GM12878 (cell line): ENCODE measurements around the gene TTC23L. TPM values are rescaled to one million over a fixed set of nuclear protein-coding genes. Genes with fewer than 3 reads are reported as not detected.
A peak's percentile ranks its signal among the peaks of the same experiment; 100 is the strongest.

Experiments
- ATAC-seq: fragments of 200-7000 bp; cut with Tn5 transposase; 3 replicates; pipeline ENCODE4 v1.9.1; 2020; ENCODE audit warnings: mild to moderate bottlenecking, moderate library complexity
- BruUV-seq: library from RNA; stranded (reverse); fragments of 400-500 nt; replicated peaks from 2 replicates; lab custom pipeline; 2021; lab: Mats Ljungman, UMichigan
- CTCF ChIA-PET: fragments of 300-600 bp; sonication (Branson Sonifier 250); formaldehyde crosslinking; extraction: SDS; loops from one replicate; lab custom pipeline; 2021; ENCODE audit warnings: inconsistent platforms; lab: Yijun Ruan, JAX
- POLR2A ChIA-PET: fragments of 350-600 bp; formaldehyde crosslinking; extraction: SDS; loops from one replicate; lab custom pipeline; 2021; ENCODE audit warnings: inconsistent platforms; lab: Charles Lee
- RAD21 ChIA-PET: fragments of 300-600 bp; sonication (Branson Sonifier 250); formaldehyde crosslinking; loops from one replicate; lab custom pipeline; 2023; ENCODE audit warnings: antibody characterized with exemption; ENCODE audit not compliant: unreplicated experiment; lab: Charles Lee
- SMC1A ChIA-PET: fragments of 300-600 bp; sonication (Branson Sonifier 250); formaldehyde crosslinking; loops from one replicate; lab custom pipeline; 2023; ENCODE audit not compliant: unreplicated experiment, uncharacterized antibody; lab: Charles Lee
- DNase-seq: peaks from one replicate; pipeline ENCODE4 v3.0.0-alpha.2; 2011; ENCODE audit warnings: low read depth, low spot score
- FAIRE-seq: peaks from 3 replicates; lab custom pipeline; 2011; peaks lifted over from hg19 to GRCh38; lab: Jason Lieb, UNC
- H2AFZ ChIP-seq: 2 replicates; pipeline ENCODE4 v1.6.0; 2011; ENCODE audit warnings: low read depth, low read length, control low read depth; ENCODE audit not compliant: control insufficient read depth
- H3K27ac ChIP-seq: 2 replicates; pipeline ENCODE4 v1.5.1; 2011; ENCODE audit warnings: control low read depth; ENCODE audit not compliant: control insufficient read depth, insufficient read depth
- H3K27me3 ChIP-seq, 2 experiments: replicated peaks in 1 of 2; 2 replicates each; pipeline versions ENCODE4 v1.6.0 to v1.6.1; 2011; ENCODE audit warnings: low read length in 1 of 2; ENCODE audit not compliant: control insufficient read depth in 2 of 2, insufficient read depth in 2 of 2
- H3K36me3 ChIP-seq, 2 experiments: 2 replicates each; pipeline ENCODE4 v1.5.1; 2011; ENCODE audit warnings: low read length in 1 of 2; ENCODE audit not compliant: control insufficient read depth in 2 of 2, insufficient read depth in 2 of 2
- H3K4me1 ChIP-seq: 2 replicates; pipeline ENCODE4 v1.6.1; 2011; ENCODE audit warnings: mild to moderate bottlenecking, low read length, moderate library complexity, mixed read lengths; ENCODE audit not compliant: control insufficient read depth, insufficient read depth
- H3K4me2 ChIP-seq: 2 replicates; pipeline ENCODE4 v1.6.0; 2011; ENCODE audit warnings: control low read depth; ENCODE audit not compliant: control insufficient read depth, insufficient read depth
- H3K4me3 ChIP-seq: fragments of 200-600 bp; sonication (generic); 2 replicates; pipeline ENCODE4 v1.5.1; 2016
- H3K79me2 ChIP-seq: 2 replicates; pipeline ENCODE4 v1.6.0; 2011; ENCODE audit warnings: low read length; ENCODE audit not compliant: control insufficient read depth, insufficient read depth
- H3K9ac ChIP-seq: 2 replicates; pipeline ENCODE4 v1.8.0; 2011; ENCODE audit warnings: low read length, control low read depth, mixed read lengths; ENCODE audit not compliant: control insufficient read depth, insufficient read depth
- H3K9me3 ChIP-seq: replicated peaks from 3 replicates; pipeline ENCODE4 v1.5.1; 2011; ENCODE audit warnings: mild to moderate bottlenecking, low read length; ENCODE audit not compliant: control insufficient read depth, insufficient read depth
- H4K20me1 ChIP-seq: 2 replicates; pipeline ENCODE4 v1.6.0; 2011; ENCODE audit not compliant: control insufficient read depth, insufficient read depth
- ATF2 ChIP-seq: IDR thresholded peaks from 2 replicates; pipeline ENCODE4 v1.6.1; 2012; ENCODE audit warnings: low read length, inconsistent platforms
- BCL11A ChIP-seq: IDR thresholded peaks from 2 replicates; pipeline ENCODE4 v1.6.1; 2011; ENCODE audit warnings: low read depth, low read length
- JUNB ChIP-seq: IDR thresholded peaks from 2 replicates; pipeline ENCODE4 v1.6.1; 2016; ENCODE audit warnings: antibody characterized with exemption, mild to moderate bottlenecking
- JUND ChIP-seq: IDR thresholded peaks from 2 replicates; pipeline ENCODE4 v1.6.1; 2012; ENCODE audit warnings: low read depth, mild to moderate bottlenecking, low read length, improper control_type of control experiment, moderate library complexity
- NFIC ChIP-seq: IDR thresholded peaks from 2 replicates; pipeline ENCODE4 v1.6.1; 2012; ENCODE audit warnings: low read depth, mild to moderate bottlenecking, inconsistent platforms, low read length, moderate library complexity
- RBBP5 ChIP-seq: fragments of 200-600 bp; sonication (generic); conservative IDR thresholded peaks from 2 replicates; pipeline ENCODE4 v1.6.1; 2016
- RUNX3 ChIP-seq: IDR thresholded peaks from 2 replicates; pipeline ENCODE4 v1.6.1; 2012; ENCODE audit warnings: low read length, inconsistent platforms
- YY1 ChIP-seq: IDR thresholded peaks from 2 replicates; pipeline ENCODE4 v1.6.1; 2011; ENCODE audit warnings: low read depth, mild to moderate bottlenecking, low read length
- ZBED1 ChIP-seq: IDR thresholded peaks from 2 replicates; pipeline ENCODE4 v1.6.1; 2016; ENCODE audit warnings: borderline replicate concordance
- ZNF24 ChIP-seq: fragments of 450-650 bp; IDR thresholded peaks from 2 replicates; pipeline ENCODE4 v1.6.1; 2017; ENCODE audit warnings: antibody characterized with exemption, mild to moderate bottlenecking
- WGBS: methylation state at CpG from one replicate; pipeline ENCODE4 v1.1.6; 2016; ENCODE audit warnings: low lambda C conversion rate; ENCODE audit not compliant: insufficient replicate concordance, insufficient coverage; ENCODE audit errors: missing lambda C conversion rate; 5-methylcytosine and 5-hydroxymethylcytosine counted together
- in situ Hi-C: fragments of 300-500 bp; cut with MboI; formaldehyde crosslinking; loops from 9 replicates; pipeline ENCODE4 v1.14.3; 2018; ENCODE audit warnings: mixed read lengths
- intact Hi-C: fragments of 100-400 bp; cut with micrococcal nuclease; formaldehyde crosslinking; loops from one replicate; pipeline ENCODE4 v1.14.2; 2022; ENCODE audit not compliant: unreplicated experiment
- polyA plus RNA-seq, 11 experiments: library from polyadenylated mRNA; depleted of rRNA in 4 of 11; unstranded in 6 of 11; stranded (reverse) in 5 of 11; fragments of >200 nt; fragmentation: Nextera tagmentation in 4 of 11; fragmentation: Illumina TruSeq in 1 of 11; extraction: Ambion mirVana in 4 of 11; extraction: Trizol in 1 of 11; gene quantifications; 1 replicate in 1 of 11; 2 replicates in 10 of 11; pipeline versions ENCODE4 v1.2.1 to v1.2.3, GENCODE V29; 2011 to 2016; ENCODE audit warnings: inconsistent platforms in 2 of 11, missing spikeins in 2 of 11, low read depth in 1 of 11
- total RNA-seq, 4 experiments: library from RNA; depleted of rRNA in 3 of 4; stranded (reverse); fragments of >200 nt in 3 of 4; fragmentation: Illumina TruSeq in 1 of 4; extraction: Trizol in 1 of 4; gene quantifications; 2 replicates each; pipeline versions ENCODE4 v1.2.1 to v1.2.3, GENCODE V29; 2013 to 2021

TTC23L gene
- total and polyA plus RNA-seq, 10 of the 15 experiments (the other 5 are each of a cell fraction or from before 2014, with no cell fraction given): 0.09 to 0.34 TPM; not detected in 8

- ATAC-seq: peak; percentile 85
- Histone ChIP-seq H4K20me1 (no peaks in the 10 kb centered on the region), H3K27me3 (no peaks in the 10 kb centered on the region), H3K9ac (no peak overlapping the region), H3K4me2 (no peak overlapping the region), H3K4me3 (no peak overlapping the region), H2AFZ (no peak overlapping the region), H3K36me3 (peaks cover 0 to 27% of the 10 kb centered on the region in 2 experiments; a peak in 3 of 4 replicates), H3K4me1 (no peaks in the 10 kb centered on the region; the same call in 1 of the 2 replicates), H3K9me3 (no peaks in the 10 kb centered on the region), H3K27ac (no peak overlapping the region; the same call in 1 of the 2 replicates), H3K79me2 (peaks cover 17% of the 10 kb centered on the region)
- intact Hi-C loops (loop anchor here (10.0 kb wide), 1 partner anchor 1231 kb away; the partner anchor contains the start of genes LMBRD2 and SKP2), in situ Hi-C loops (loop anchor here (25.0 kb wide), 2 partner anchors 437 to 912 kb away; partner anchors contain the start of gene AMACR)
- WGBS: 52% methylated on average over 3 of the region's 3 CpGs
- FAIRE-seq: no peak
- ChIA-PET POLR2A (no interaction called here), CTCF (interaction anchor here (0.9 to 2.3 kb wide), 4 partner anchors 20 to 103 kb away, joined by 3 to 8 read pairs (median 4); no protein-coding TSS in a partner anchor), RAD21 (interaction anchor here (1.0 to 2.0 kb wide), 2 partner anchors 9 to 24 kb away, joined by 3 to 8 read pairs; partner anchors contain the start of genes BRIX1 and RAD1), SMC1A (interaction anchor here (0.6 to 1.1 kb wide), 3 partner anchors 9 to 80 kb away, joined by 3 read pairs; partner anchors contain the start of genes BRIX1 and RAD1)
- no peak for TF ChIP-seq ZNF24
- no peak for TF ChIP-seq ZBED1
- 0 out of 2 replicates have a peak, but pooled peaks have one; percentile 34 for TF ChIP-seq BCL11A
- TF ChIP-seq ATF2: peak; percentile 20; the same call in 1 of the 2 replicates
- TF ChIP-seq RUNX3: peak; percentile 76
- TF ChIP-seq JUND: peak; percentile 46; the same call in 1 of the 2 replicates
- TF ChIP-seq NFIC: no peak
- TF ChIP-seq YY1: 0 out of 2 replicates have a peak, but pooled peaks have one; percentile 36
- no peak for TF ChIP-seq RBBP5
- TF ChIP-seq JUNB: peak; percentile 84
- no TSS peak for BruUV-seq
- DNase-seq: no peak
Observed at GRCh38 chr5:34923694-34924461, 84.9 kb downstream of the TTC23L start.
